Measurements from ENCODE around the gene PRCP. TPM values are rescaled to one million over a fixed set of nuclear protein-coding genes. Genes with fewer than 3 reads are reported as not detected.

PRCP gene
- total and polyA plus RNA-seq, 2 donors (not counting 1 experiment from before 2014, with no cell fraction given): 24.6 to 37.7 TPM

DNA sequence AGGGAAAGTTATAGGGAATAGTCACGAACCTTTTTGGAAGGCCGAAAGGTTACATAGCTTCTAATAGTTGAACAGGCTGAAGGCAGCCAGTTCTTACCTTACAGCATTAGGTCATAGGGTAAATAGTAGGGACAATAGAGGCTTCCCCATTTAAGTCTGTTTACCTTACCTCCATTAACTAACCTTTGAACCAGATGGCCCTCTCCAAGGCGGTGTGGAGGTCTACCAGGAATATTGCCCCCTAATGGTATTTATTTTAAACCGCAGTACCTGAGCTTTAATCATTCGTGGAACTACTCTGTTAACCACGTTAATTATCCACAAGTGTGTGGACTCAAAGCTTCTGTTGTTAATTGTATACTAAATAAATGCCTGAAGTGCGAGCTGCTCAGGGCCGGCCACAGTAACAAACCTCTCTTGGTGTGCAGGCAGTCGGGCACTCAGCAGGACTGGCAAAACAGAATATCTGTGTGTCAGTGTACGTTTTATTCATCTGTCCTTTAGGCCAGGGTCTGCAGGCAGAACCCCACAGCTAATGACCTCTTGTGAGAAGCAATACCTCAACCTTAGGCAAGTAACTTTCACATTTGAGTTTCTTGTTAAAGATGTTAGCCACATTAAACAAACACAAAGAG lies 81.7 kb downstream of the PRCP start:
- ChIA-PET POLR2A (no interaction called here), CTCF (no interaction called here)
- 87% methylated on average over 7 of the region's 10 CpGs for WGBS (ENCODE audit: insufficient coverage)

DNA sequence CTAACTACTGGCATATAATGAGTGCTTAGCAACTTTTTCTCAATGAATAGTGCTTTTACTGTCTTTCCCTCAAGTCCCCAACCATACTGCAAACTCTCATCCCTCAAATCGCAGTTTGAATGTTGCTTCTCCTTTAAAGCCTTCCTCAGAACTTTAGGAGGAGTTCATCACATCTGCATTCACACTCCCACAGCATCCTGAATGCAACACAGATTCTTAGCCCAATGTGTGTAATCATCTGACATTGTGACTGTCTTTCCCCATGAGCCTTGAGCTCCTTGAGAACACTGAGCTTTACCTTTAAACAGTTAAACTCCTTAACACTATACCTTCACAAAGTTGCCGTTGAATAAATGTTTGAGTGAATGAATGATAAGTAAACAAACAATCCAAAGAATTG lies 84.8 kb downstream of the PRCP start:
- POLR2A ChIA-PET: no interaction called here
- intact Hi-C loops (cut with micrococcal nuclease): no loop called here
- Histone ChIP-seq H3K4me3 (ENCODE audit: control extremely low read depth in 1 of 5, extremely low read depth in 1 of 5, insufficient read depth in 1 of 5, low read depth in 2 of 5, low read length in 4 of 5) (no peak overlapping the region), H3K79me2 (ENCODE audit: control insufficient read depth, insufficient read depth, low read length) (no peaks in the 10 kb centered on the region), H3K27me3 (replicated peaks in 1 of 4; ENCODE audit: control extremely low read depth in 1 of 4, control insufficient read depth in 3 of 4, insufficient read depth in 4 of 4, low read length in 3 of 4) (peaks cover 0 to 5% (median 0%) of the 10 kb centered on the region in 4 experiments), H3K9me3 (ENCODE audit: control extremely low read depth in 1 of 3, control insufficient read depth in 2 of 3, insufficient read depth in 1 of 3, low read length in 2 of 3) (no peaks in the 10 kb centered on the region), H2AFZ (ENCODE audit: insufficient read depth, low read depth, low read length, poor library complexity, severe bottlenecking) (no peak overlapping the region), H3K4me2 (replicated peaks; ENCODE audit: low read depth, low read length, poor library complexity, severe bottlenecking) (no peak overlapping the region), H4K20me1 (ENCODE audit: control insufficient read depth, insufficient read depth, low read length, poor library complexity, severe bottlenecking) (no peaks in the 10 kb centered on the region), H3K4me1 (ENCODE audit: control insufficient read depth in 2 of 2, insufficient read depth in 2 of 2, low read length in 2 of 2) (no peaks in the 10 kb centered on the region), H3K9ac (ENCODE audit: low read length) (no peak overlapping the region), H3K27ac (ENCODE audit: low read length in 2 of 2) (no peak overlapping the region), H3K36me3 (replicated peaks in 1 of 2; ENCODE audit: control extremely low read depth in 1 of 2, control insufficient read depth in 1 of 2, extremely low read depth in 1 of 2, insufficient read depth in 2 of 2, low read length in 1 of 2) (no peaks in the 10 kb centered on the region)
- DNase-seq (no peak), ATAC-seq (ENCODE audit: low read depth) (no peak)
- no peaks in the 10 kb centered on the region for H3K4me1 Mint-ChIP-seq
- 94% methylated on average over 1 of the region's 2 CpGs for WGBS (ENCODE audit: insufficient coverage)
- no peak overlapping the region for H3K4me3 Mint-ChIP-seq
- H3K27me3 Mint-ChIP-seq: peaks cover 16% of the 10 kb centered on the region
- no peaks in the 10 kb centered on the region for H3K9me3 Mint-ChIP-seq (ENCODE audit: insufficient read depth)
- TF ChIP-seq EZH2 (IDR thresholded peaks at IDR 0.05; ENCODE audit: borderline replicate concordance, insufficient read depth, low read depth, low read length, poor library complexity, severe bottlenecking): no peak
- TF ChIP-seq, protein P1, sequence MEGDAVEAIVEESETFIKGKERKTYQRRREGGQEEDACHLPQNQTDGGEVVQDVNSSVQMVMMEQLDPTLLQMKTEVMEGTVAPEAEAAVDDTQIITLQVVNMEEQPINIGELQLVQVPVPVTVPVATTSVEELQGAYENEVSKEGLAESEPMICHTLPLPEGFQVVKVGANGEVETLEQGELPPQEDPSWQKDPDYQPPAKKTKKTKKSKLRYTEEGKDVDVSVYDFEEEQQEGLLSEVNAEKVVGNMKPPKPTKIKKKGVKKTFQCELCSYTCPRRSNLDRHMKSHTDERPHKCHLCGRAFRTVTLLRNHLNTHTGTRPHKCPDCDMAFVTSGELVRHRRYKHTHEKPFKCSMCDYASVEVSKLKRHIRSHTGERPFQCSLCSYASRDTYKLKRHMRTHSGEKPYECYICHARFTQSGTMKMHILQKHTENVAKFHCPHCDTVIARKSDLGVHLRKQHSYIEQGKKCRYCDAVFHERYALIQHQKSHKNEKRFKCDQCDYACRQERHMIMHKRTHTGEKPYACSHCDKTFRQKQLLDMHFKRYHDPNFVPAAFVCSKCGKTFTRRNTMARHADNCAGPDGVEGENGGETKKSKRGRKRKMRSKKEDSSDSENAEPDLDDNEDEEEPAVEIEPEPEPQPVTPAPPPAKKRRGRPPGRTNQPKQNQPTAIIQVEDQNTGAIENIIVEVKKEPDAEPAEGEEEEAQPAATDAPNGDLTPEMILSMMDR (IDR thresholded peaks at IDR 0.05): no peak
- no peak overlapping the region for H3K27ac Mint-ChIP-seq
- CTCF ChIA-PET: no interaction called here

More for the DNA sequence above, 81.7 kb downstream of the PRCP start:
- no peaks in the 10 kb centered on the region for H3K4me1 ChIP-seq (ENCODE audit: control insufficient read depth in 2 of 2, insufficient read depth in 2 of 2, low read length in 2 of 2)
- TF ChIP-seq, protein P1 (IDR thresholded peaks at IDR 0.05): no peak
- no peak for TF ChIP-seq EZH2 (IDR thresholded peaks at IDR 0.05; ENCODE audit: borderline replicate concordance, insufficient read depth, low read depth, low read length, poor library complexity, severe bottlenecking)
- H3K9me3 Mint-ChIP-seq (ENCODE audit: insufficient read depth): no peaks in the 10 kb centered on the region
- peaks cover 2% of the 10 kb centered on the region for H3K27me3 Mint-ChIP-seq
- no peak overlapping the region for H3K27ac ChIP-seq (ENCODE audit: low read length in 2 of 2)
- H3K79me2 ChIP-seq (ENCODE audit: control insufficient read depth, insufficient read depth, low read length): no peaks in the 10 kb centered on the region
- H3K4me1 Mint-ChIP-seq: no peaks in the 10 kb centered on the region
- H3K9me3 ChIP-seq (ENCODE audit: control extremely low read depth in 1 of 3, control insufficient read depth in 2 of 3, insufficient read depth in 1 of 3, low read length in 2 of 3): no peaks in the 10 kb centered on the region
- no peak overlapping the region for H3K27ac Mint-ChIP-seq
- H4K20me1 ChIP-seq (ENCODE audit: control insufficient read depth, insufficient read depth, low read length, poor library complexity, severe bottlenecking): no peaks in the 10 kb centered on the region
- H3K9ac ChIP-seq (ENCODE audit: low read length): no peak overlapping the region
- no peak overlapping the region for H3K4me2 ChIP-seq (replicated peaks; ENCODE audit: low read depth, low read length, poor library complexity, severe bottlenecking)
- intact Hi-C loops (cut with micrococcal nuclease): no loop called here
- H3K36me3 ChIP-seq (replicated peaks in 1 of 2; ENCODE audit: control extremely low read depth in 1 of 2, control insufficient read depth in 1 of 2, extremely low read depth in 1 of 2, insufficient read depth in 2 of 2, low read length in 1 of 2): no peaks in the 10 kb centered on the region
- no peak overlapping the region for H3K4me3 Mint-ChIP-seq
- DNase-seq (no peak), ATAC-seq (ENCODE audit: low read depth) (no peak)
- peaks cover 0 to 3% (median 0%) of the 10 kb centered on the region in 4 experiments for H3K27me3 ChIP-seq (replicated peaks in 1 of 4; ENCODE audit: control extremely low read depth in 1 of 4, control insufficient read depth in 3 of 4, insufficient read depth in 4 of 4, low read length in 3 of 4)
- H3K4me3 ChIP-seq (ENCODE audit: control extremely low read depth in 1 of 5, extremely low read depth in 1 of 5, insufficient read depth in 1 of 5, low read depth in 2 of 5, low read length in 4 of 5): no peak overlapping the region
- H2AFZ ChIP-seq (ENCODE audit: insufficient read depth, low read depth, low read length, poor library complexity, severe bottlenecking): no peak overlapping the region

Data from B cell (primary cell).